NB4 (cell line): ENCODE data around the gene TTC33.

ENCODE experiments used
- CTCF ChIP-seq: IDR thresholded peaks from one replicate; pipeline ENCODE4 v1.5.1; 2012; ENCODE audit warnings: low read depth, low read length
- MYC ChIP-seq: IDR thresholded peaks from 2 replicates; pipeline ENCODE4 v1.6.1; 2011; ENCODE audit warnings: low read depth, low read length
- POLR2A ChIP-seq: IDR thresholded peaks from 2 replicates; pipeline ENCODE4 v1.6.1; 2011; ENCODE audit warnings: mild to moderate bottlenecking; ENCODE audit not compliant: insufficient read length; ENCODE audit errors: extremely low read depth
- TF ChIP-seq, protein P1 (sequence below): IDR thresholded peaks from 2 replicates; pipeline ENCODE4 v1.6.1; 2011; ENCODE audit warnings: low read depth, low read length

GRCh38 chr5:40672425-40672824 lies 83.3 kb downstream of the TTC33 start:
- TF ChIP-seq CTCF (no peak), POLR2A (no peak), MYC (no peak)
- TF ChIP-seq, protein P1, sequence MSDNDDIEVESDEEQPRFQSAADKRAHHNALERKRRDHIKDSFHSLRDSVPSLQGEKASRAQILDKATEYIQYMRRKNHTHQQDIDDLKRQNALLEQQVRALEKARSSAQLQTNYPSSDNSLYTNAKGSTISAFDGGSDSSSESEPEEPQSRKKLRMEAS: 0 out of 2 replicates have a peak, but pooled peaks have one; percentile 19
